Ovary (tissue), 9 donors: ENCODE data around the gene HS1BP3. TPM values are rescaled to one million over a fixed set of nuclear protein-coding genes. Genes with fewer than 3 reads are reported as not detected.

ENCODE experiments used
- DNase-seq, 5 donors: peaks; one replicate each; pipeline ENCODE4 v3.0.0-alpha.2; 2019 to 2020
- H3K27ac ChIP-seq, 2 donors: fragments of 200-600 bp; one replicate each; pipeline versions ENCODE4 v1.5.1 to v1.8.0; 2019 to 2022
- H3K27me3 ChIP-seq: fragments of 200-600 bp; one replicate; pipeline ENCODE4 v1.8.0; 2022
- H3K36me3 ChIP-seq: fragments of 200-600 bp; sonication (generic); one replicate; pipeline ENCODE4 v1.5.1; 2019
- H3K4me1 ChIP-seq: one replicate; pipeline ENCODE4 v1.8.1; 2013; ENCODE audit warnings: mild to moderate bottlenecking, moderate library complexity; ENCODE audit not compliant: insufficient read depth
- H3K4me3 ChIP-seq: fragments of 200-600 bp; sonication (generic); one replicate; pipeline ENCODE4 v1.5.1; 2017
- H3K9me3 ChIP-seq, 2 donors: fragments of 200-600 bp in 1 of 2; sonication (generic) in 1 of 2; one replicate each; pipeline versions ENCODE4 v1.5.1 to v1.8.1; 2013 to 2019; ENCODE audit warnings: mild to moderate bottlenecking in 1 of 2, moderate library complexity in 1 of 2
- CTCF ChIP-seq, 3 donors: fragments of 450-650 bp in 2 of 3; fragments of 200-600 bp in 1 of 3; IDR thresholded peaks; one replicate each; pipeline versions ENCODE4 v1.5.1 to v1.8.0; 2016 to 2022; ENCODE audit warnings: antibody characterized with exemption in 3 of 3, mild to moderate bottlenecking in 1 of 3
- EP300 ChIP-seq: sonication (generic); formaldehyde crosslinking; IDR thresholded peaks from one replicate; pipeline ENCODE4 v1.6.1; 2017; ENCODE audit warnings: antibody characterized with exemption
- POLR2A ChIP-seq: fragments of 450-650 bp; IDR thresholded peaks from one replicate; pipeline ENCODE4 v1.6.1; 2017; ENCODE audit warnings: antibody characterized with exemption, mild to moderate bottlenecking, moderate library complexity
- WGBS, 3 donors: extraction: QIAGEN DNeasy Blood & Tissue Kit in 1 of 3; methylation state at CpG; one replicate each; pipeline versions ENCODE4 v1.1.5 to v1.1.7; 2013 to 2017; 5-methylcytosine and 5-hydroxymethylcytosine counted together
- intact Hi-C, 4 donors: fragments of 100-400 bp; cut with DNase I; formaldehyde crosslinking; loops; one replicate each; pipeline versions ENCODE4 v1.11.0 to v1.15.1; 2022 to 2023
- polyA plus RNA-seq, 2 donors: library from polyadenylated mRNA; stranded (reverse); fragments of 200-250 nt in 1 of 2; fragments of 350-450 nt in 1 of 2; fragmentation: Illumina TruSeq in 1 of 2; extraction: RNeasy Lipid Tissue Mini Kit (QIAGEN cat#74804) in 1 of 2; gene quantifications; one replicate each; pipeline ENCODE4 v1.2.3, GENCODE V29; 2013 to 2014
- total RNA-seq, 7 donors: library from RNA; depleted of rRNA in 2 of 7; stranded (reverse); fragments of >200 nt in 2 of 7; fragmentation: NEBNext Ultra II Directional in 3 of 7; extraction: Animal tissue kit (Norgen Biotek cat#: 25700) in 3 of 7; gene quantifications; one replicate each; pipeline versions ENCODE4 v1.1.0 to v1.2.4, GENCODE V29; 2016 to 2023
- donor health status: DM: no; HTN: no; CAD: no; lungs with moderate emphysema.
- donor health status: DM: no; HTN: no; CAD: no.
- donor health status: Bipolar disorder and iron deficiency.
- donor health status: DM: yes; HTN: yes; CAD: no.
- donor health status: DM: no; HTN: no; CAD: no.
- donor health status: DM: yes; HTN: yes; CAD: no.

HS1BP3 gene
- total and polyA plus RNA-seq, 9 donors = 12.0 to 24.4 (median 22.2) TPM

DNA sequence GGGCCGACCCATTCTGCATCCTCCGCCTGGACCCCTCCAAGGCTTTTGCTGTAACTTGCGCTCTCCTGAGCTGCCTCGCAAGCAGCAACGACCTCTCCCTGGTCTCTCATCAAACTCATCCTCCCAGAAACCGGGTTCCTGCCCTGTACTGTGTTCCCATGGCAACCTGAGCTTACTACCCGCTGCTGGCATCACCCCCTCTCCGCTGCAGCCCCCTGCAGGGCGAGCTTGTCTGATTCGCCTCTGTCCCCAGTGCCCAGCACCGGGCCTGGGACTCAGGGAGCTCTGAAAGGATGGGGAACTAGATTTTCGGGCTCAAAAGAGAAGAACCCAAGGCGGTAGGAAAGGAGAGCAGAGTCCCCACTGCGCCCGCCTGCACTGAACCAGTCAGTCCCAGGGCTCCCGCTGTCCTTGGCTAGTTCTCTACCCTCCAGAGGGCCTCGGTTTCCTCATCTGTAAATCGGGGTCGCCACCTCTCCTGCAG, 463 bp downstream of the HS1BP3 start:
- WGBS, 3 donors = 6% methylated on average over 19 of the region's 19 CpGs
- intact Hi-C loops = no loop called here
- H3K9me3 ChIP-seq = no peaks in the 10 kb centered on the region
- peaks cover 10% of the 10 kb centered on the region for H3K4me1 ChIP-seq
- H3K4me3 ChIP-seq = peak overlapping the region; percentile 100
- H3K36me3 ChIP-seq = no peaks in the 10 kb centered on the region
- no peaks in the 10 kb centered on the region for H3K27me3 ChIP-seq
- TF ChIP-seq EP300 = no peak
- TF ChIP-seq CTCF (IDR thresholded peaks at IDR 0.05) = no peak
- TF ChIP-seq POLR2A = no peak
- peak in 1 of 5 donors; percentile 44 for DNase-seq
- peak overlapping the region; percentile 52 to 65 for H3K27ac ChIP-seq

DNA sequence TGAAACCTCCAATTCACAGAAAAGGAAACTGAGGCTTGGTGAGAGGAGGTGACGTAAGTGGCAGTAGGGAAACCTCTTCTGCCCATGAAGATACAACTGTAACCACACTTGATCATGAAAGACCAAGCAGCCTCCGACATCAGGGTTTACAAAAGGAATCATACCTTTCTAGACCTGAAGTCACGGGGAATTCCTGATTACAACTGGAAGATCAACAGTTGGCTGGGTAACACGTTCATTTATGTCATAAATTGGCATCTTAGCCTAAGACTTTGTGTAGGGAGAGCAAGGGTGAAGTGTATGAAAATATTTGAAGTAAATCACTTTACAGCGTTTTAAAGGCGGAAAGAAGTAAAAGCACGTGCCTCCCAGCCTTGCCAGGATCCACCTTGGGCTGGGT, 922 bp downstream of the HS1BP3 start:
- no peaks in the 10 kb centered on the region for H3K9me3 ChIP-seq
- DNase-seq = no peak
- no peaks in the 10 kb centered on the region for H3K36me3 ChIP-seq
- peaks cover 10% of the 10 kb centered on the region for H3K4me1 ChIP-seq
- intact Hi-C loops = no loop called here
- TF ChIP-seq EP300 (no peak), CTCF (IDR thresholded peaks at IDR 0.05) (no peak), POLR2A (no peak)
- 44 to 53% (median 45%) methylated on average over 7 of the region's 7 CpGs for WGBS, 3 donors
- no peaks in the 10 kb centered on the region for H3K27me3 ChIP-seq
- peak overlapping the region; percentile 100 for H3K4me3 ChIP-seq
- peak overlapping the region in 1 of 2 donors; percentile 65 for H3K27ac ChIP-seq

DNA sequence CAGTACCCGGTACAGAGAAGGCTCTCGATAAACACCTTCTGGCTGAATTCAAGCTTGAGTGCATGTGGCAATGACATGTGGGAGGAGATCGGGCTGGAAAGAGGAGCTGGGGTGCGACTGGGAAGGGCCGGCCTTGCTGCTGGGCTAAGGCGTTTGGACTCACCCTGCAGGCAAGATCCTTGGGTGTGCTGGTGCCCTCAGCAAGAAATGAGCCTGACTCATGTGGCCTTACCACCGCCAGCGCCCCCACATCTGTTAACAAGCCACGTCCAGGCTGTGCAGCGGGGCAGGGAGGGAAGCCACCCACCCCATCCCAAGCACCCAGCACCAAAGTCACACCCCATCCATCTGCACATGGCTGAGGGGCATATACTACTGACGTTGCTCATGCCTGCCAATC, 1.3 kb downstream of the HS1BP3 start:
- TF ChIP-seq CTCF (IDR thresholded peaks at IDR 0.05) (no peak), POLR2A (no peak), EP300 (no peak)
- Histone ChIP-seq H3K4me3 (no peak overlapping the region), H3K27ac (no peak overlapping the region), H3K4me1 (peaks cover 10% of the 10 kb centered on the region), H3K36me3 (no peaks in the 10 kb centered on the region), H3K9me3 (no peaks in the 10 kb centered on the region), H3K27me3 (no peaks in the 10 kb centered on the region)
- intact Hi-C loops = no loop called here
- 76 to 87% (median 77%) methylated on average over 11 of the region's 11 CpGs for WGBS, 3 donors
- peak in 1 of 5 donors; percentile 43 for DNase-seq

- intact Hi-C loops = no loop called here
- H3K27me3 ChIP-seq = no peaks in the 10 kb centered on the region
- DNase-seq = peak in 1 of 5 donors; percentile 13
- WGBS, 3 donors = 91 to 97% (median 95%) methylated on average over 9 of the region's 9 CpGs
- H3K4me3 ChIP-seq = no peak overlapping the region
- H3K9me3 ChIP-seq = no peaks in the 10 kb centered on the region
- H3K27ac ChIP-seq = no peak overlapping the region
- no peaks in the 10 kb centered on the region for H3K36me3 ChIP-seq
- H3K4me1 ChIP-seq = peaks cover 10% of the 10 kb centered on the region
- TF ChIP-seq EP300 = no peak
- no peak for TF ChIP-seq POLR2A
- no peak for TF ChIP-seq CTCF (IDR thresholded peaks at IDR 0.05)
Observed at GRCh38 chr2:20648831-20649230, 2.1 kb downstream of the HS1BP3 start.
